HG02571 (cell line): ENCODE results near the gene AADACL4.
"Not testable (repeated sequence)": the region's sequence is repeated elsewhere in the genome, so short reads cannot be mapped to it uniquely, and the experiment has no call there.

ENCODE experiments used
- ATAC-seq: cut with Tn5 transposase; IDR thresholded peaks from one replicate; pipeline ENCODE4 v1.9.1; 2021; ENCODE audit warnings: mild to moderate bottlenecking, moderate library complexity; ENCODE audit not compliant: unreplicated experiment

AADACL4 gene

DNA sequence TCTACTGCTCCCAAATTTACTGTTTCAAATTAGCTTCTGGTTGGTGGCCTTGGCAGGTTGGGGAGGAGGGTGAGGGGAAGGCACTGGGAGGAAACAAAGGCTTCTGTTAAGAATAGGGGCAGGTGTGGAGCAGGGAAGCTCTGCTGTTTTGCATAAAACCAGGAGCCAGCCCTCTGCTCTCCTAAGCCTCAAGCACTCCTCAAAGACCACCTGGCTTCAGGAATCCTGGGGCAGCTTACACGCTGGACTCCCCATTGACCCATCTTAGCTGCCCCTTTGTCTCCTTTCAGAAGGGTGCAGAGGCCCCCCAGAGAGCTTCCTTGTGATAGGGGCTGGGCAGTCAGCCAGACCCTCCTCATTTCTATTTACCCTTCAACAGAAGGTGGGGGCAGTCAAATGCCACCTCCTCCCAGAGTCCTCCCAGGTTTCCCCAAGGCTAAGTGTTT is 14.4 kb upstream of the AADACL4 start:
- no peak for ATAC-seq

DNA sequence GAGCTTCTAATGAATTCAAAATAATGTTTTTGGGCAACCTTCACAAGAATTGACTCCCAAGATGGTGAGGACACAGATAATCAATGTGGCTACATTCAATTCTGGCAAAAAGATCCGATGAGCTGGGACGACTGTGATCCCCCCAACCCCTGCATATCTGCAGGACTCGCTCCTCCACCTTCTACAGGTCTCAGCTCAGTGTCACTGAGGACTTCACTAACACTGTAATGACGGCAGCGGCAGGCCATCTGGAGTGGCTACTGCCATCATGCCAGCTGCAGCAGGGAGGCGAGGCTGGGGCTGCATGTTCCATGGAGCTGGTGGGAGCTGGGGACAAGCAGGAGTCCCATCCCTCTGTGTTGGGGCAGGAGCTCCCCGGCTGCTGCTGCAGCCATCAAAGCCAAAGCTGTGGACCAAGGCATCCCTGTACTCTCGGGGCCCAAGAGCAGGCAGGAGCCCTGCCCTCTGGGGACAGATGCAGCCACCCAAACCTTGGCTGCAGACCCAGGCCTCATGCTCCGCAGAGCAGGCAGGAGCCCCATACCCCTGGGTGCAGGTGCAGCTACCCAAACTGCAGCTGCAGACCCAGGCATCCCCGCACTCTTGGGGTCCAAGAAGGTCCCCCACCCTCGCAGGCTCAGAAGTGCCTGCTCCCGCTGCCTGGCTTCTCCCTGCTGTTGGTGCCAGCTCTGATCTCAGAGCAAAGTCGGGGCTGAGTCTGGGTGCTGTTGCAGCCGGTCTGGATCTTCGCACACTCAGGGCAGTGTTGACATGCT is 13.7 kb upstream of the AADACL4 start:
- ATAC-seq = no peak

DNA sequence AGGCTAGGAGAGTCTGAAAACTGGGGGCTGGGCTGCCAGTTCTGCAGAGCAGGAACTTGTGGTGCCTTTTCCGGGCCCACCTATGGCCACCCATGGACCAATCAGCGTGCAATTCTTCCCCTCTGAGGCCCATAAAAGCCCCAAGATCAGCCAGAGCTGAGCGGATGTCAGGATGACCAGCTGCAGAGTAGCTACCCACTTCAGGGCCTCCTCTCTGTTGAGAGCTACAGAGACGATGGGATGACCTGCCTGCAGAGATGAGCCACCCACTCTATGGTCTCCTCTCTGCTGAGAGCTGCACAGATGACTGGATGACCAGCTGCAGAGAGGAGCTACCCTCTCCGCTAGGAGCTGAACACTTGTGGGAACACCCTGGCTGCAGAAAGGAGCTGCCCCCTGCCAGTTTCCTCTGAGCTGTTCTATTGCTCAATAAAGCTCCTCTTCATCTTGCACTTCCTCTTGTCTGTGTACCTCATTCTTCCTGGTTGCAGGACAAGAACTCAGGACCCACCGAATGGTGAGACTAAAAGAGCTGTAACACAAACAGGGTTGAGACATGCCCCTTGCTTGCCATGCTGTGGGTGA is 12.8 kb upstream of the AADACL4 start:
- no peak for ATAC-seq

DNA sequence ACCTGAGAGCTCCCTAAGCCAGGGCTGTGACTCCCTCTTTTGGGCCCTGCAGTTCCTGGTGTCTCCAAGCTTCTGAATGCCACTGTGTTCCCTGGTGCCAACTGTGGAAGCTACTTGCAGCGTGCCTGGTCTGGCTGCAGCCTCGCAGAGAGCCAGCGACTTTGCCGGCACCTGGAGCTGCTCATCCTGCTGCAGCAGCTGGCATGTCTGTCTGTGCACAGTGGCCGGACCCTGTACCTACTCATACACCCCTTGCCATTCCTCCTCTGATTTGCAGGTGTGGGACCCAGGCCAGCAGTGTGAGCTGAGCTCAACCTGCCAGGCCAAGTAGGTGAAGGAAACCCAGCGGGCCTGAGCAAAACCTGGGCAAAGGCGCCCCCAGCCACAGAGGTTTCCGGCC is 12.3 kb upstream of the AADACL4 start:
- no peak for ATAC-seq

DNA sequence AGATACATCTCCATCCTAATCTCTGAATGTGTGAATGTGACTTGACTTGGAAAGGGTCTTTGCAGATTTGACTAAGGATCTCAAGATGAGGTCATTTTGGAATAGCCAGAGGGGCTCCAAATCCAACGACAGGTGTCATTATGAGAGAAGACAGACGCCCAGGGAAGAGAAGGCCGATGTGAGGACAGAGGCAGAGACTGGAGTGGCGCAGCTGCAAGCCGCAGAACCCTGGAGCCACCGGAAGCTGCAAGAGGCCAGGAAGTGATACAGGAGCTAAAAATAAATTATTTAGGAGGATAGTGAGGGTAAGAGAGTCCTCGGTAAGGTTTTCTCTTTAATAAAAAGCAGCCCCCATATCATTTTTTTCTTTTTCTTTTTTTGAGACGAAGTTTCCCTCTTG is 9.7 kb upstream of the AADACL4 start:
- ATAC-seq = no peak

DNA sequence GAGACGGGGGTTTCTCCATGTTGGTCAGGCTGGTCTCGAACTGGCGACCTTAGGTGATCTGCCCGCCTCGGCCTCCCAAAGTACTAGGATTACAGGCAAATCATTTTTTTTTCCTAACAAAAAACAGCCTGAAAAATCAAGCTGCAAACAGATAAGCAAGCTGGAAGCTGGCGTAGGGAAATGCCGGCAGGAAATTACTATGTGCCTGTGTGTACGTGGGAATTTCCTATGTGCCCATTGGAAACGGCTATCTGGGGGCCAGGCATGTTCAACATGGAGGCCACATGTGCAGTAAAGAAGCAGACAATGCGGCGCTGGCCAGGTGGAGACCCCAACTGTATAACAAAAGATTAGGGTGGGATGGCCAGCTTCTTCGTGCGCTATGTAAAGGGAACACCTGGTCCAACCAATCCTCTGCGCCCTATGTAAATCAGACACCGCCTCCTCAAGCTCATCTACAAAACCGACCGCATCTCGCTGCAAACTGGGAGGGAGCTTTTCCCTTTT is 9.1 kb upstream of the AADACL4 start:
- no peak for ATAC-seq

DNA sequence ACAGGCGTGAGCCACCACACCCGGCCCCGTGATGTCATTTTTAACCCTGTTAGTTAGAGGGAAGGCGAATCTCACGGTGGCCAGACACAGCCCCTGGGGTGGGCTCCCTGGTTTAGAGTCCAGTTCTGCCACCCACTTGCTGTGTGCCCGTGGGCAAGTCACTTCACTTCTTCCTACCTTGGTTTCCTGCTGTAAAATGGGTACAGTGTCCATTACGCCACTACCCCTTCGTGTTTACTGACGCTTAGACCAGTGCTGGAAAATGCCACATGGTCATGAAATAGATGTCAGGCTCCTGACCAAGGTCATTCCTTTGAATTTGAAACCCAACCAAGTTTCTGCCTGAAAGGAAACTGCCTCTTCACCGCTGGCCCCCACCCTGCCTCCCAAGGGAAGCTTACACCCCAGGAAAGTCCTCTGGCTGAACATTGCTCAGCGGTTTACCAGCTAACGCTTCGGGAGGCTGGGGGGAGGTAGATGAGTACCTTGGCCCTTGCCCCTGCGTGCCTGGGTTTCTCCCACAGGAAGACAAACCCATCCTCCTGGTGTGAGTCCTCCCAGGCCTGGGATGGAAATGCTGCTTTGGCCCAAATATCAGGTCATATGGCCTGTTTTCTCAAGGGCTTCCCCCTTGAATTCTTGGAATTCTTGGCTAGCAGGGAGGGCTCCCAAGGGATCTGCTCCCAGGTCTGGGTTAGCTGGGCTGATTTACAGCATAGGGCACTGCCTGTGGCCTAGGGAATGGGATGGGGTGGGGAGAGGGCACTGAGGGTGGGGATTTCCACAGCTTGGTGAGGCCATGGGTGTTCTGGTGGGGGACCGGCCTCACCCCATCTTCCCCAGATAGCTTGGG is 7.6 kb upstream of the AADACL4 start:
- no peak for ATAC-seq

DNA sequence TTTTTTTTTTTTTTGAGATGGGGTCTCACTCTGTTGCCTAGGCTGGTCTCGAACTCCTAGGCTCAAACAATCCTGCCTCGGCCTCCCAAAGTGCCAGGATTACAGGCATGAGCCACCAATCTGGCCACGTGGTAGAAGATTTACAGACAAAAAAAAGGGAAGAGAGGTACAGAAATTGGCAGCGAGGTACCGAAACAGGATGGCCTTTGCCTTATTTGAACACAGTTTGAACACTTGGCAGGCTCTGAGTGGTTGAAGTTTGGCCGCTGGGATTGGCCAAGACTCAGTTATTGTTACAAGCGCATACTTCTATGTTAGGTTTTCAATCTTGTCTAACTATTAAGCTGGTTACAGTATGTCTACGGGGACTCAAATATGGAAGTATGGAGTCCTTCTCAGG is 6.2 kb upstream of the AADACL4 start:
- no peak for ATAC-seq

DNA sequence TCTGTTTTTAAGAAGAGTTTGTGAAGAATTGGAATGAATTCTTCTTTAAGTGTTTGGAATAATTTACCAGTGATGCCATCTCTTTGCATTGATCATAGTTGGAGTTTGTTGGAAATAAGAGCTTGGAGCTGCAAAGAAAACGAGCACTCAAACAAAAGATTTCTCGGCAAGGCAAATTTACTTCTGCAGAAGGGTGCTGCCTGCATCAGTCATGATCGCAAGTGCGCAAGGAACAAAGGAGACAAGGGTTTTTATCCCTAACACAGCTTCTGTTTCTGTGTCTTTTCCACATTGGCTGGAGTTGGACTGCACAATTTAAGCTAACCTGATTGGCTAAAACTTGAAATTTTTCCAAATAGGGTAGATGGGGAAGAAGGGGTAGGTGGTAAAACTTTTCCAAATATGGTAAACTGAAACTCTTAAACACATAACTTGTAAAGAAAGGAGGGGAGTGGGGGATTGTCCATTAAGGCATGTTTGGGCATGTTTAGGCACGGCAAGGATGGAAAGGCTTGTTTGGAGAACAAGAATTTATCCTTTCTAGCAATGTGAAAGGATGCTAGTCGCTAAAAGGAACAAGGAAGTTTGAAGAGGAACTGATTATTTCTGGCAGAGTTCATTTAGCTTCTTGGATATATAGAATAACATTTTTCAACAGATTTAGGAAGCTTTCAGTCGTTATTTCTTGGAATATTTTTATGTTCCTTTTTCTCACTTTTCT is 3.5 kb upstream of the AADACL4 start:
- no peak for ATAC-seq

DNA sequence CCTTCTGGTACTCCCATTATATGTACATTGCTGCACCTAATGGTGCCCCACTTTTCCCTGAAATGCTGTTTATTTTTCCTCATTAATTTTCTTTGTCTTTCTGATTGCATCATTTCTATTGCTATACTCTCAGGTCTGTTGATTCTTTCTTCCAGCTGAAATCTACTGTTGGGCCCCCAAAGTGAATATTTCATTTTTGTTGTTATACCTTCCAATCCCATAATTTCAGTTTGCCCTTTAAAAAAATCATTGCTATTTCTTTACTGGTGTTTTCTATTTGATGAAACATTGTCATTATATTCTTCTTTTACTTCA is 3.0 kb upstream of the AADACL4 start:
- ATAC-seq = no peak

DNA sequence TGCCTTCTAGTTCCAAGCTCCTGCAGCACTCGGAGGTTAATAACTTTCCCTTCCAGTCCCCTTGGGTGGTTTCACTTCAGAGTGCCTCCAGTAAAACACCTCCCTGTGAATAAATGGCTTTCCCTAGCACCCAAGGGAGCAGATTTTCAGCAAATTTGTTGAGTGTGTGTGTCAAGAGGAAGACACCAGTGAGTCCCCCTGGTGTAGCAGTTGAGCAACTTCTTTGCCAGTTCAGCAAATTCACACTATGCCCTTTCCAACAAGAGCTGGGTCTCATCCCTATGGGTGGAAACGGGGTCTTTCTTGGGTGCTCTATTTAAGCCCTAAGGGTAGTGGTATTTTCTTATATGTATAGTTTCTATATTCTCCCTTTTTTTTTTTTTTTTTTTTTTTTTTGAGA is 806 bp upstream of the AADACL4 start:
- ATAC-seq = no peak

DNA sequence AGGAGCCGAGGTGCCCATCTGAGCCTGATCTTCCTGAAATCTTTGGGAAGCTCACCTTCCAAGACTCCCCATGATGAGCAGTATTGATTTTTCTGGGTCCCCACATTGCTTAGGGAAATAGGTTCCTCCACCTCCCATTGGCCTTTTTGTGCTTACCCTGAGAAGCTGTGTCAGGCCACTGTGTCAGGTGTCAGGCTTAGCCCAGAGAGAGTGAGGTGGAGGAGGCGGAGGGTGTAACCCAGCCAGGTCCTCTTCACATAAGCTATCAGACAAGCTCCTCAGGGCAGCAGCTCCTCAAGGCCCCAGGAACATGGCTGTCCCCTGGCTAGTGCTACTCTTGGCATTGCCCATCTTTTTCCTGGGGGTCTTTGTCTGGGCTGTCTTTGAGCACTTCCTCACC is 352 bp downstream of the AADACL4 start:
- ATAC-seq = no peak

DNA sequence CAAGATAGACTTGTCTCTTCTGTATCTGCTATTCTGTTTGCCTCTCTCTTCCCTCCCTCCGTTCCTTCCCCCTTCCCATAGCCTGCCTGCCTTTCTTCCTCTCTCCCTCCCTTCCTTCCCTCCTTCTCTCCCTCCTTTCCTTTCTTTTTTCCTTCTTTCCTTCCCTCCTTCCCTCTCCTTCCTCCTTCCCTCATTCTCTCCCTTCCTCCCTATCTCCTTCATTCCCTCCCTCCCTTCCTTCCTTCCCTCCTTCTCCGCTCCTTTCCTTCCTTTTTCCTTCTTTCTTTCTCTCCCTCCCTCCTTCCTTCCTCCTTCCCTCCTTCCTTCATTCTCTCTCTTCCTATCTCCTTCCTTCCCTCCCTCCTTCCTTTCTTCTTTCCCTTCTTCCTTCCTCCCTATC is 944 bp downstream of the AADACL4 start:
- no peak for ATAC-seq

DNA sequence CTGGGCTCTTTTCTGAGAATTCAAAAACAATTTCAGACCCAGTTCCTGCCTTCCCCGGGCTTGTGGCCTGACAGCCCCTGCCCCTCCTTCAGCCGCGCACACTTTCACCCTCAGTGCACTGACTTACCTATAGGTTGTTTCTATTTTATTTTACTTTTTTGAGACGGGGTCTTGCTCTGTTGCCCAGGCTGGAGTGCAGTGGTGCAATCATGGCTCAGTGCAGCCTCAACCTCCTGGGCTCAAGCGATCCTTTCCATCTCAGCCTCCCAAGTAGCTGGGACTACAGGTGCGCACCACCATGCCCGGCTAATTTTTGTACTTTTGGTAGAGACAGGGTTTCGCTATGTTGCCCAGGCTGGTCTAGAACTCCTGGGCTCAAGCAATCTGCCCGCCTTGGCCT is 1.5 kb downstream of the AADACL4 start:
- not testable (repeated sequence) for ATAC-seq

DNA sequence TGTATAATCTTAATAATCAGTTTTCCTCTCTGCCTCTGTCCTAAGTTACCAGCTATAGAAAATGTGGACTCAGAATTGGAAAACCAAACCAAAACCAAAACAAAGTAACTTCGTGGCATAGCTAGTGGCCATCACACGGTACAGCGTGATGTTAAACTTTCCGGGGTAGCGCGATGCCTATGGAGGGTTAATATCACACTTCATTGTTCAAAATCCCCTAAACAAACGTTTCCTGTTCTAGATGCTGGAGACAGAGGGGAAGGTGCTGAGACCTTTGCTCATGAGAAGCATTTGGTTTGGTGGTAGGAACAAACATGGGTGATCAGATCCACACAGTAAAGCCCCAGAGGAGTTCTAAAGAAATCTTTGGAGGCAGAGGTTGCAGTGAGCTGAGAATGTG is 4.9 kb downstream of the AADACL4 start:
- ATAC-seq = no peak

DNA sequence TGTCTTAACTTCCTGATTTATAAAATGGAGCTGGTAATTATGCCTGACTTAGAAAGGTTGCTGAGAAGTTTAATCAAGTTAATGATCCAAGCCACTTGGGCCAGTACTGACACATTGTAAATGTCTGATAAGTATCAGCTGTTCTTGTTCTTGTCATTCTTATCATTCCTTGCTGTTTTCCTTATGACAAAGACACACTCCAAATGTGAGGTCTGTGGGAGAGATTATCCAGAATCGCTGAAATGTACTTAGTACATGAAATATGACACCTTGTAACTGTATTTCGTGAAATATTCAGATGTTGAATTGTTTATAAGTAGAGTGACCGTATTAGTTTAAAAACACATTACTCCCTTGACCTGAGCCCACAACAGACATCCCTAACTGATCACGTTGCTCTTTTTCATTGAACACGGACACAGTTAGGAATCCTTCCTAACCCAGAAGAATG is 6.1 kb downstream of the AADACL4 start:
- ATAC-seq = no peak

DNA sequence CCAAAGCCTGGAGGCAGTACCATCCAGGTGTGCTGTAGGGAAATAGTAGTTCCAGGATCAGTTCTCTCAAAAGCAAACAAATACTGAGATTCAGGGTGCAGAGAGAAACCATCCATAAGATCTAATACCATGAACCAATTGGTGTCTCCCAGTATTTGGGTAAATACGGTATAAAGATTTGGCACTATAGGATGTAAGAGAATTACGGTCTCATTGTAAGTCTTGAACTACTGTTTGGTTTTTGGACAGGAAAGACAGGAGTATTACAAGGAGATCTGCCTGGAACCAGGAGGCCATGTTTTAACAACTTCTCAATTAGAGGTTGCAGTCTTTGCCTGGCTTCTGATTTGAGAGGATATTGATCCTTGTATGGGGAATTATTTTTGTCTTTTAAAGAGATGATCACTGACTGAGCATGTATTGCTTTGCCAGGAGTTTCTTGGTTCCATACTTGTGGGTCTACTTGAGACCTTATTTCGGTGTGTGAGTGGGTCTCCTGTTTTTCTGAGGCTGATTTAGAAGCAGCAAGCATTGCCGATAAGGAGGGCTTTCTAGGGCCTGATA is 10.2 kb downstream of the AADACL4 start:
- ATAC-seq = no peak

DNA sequence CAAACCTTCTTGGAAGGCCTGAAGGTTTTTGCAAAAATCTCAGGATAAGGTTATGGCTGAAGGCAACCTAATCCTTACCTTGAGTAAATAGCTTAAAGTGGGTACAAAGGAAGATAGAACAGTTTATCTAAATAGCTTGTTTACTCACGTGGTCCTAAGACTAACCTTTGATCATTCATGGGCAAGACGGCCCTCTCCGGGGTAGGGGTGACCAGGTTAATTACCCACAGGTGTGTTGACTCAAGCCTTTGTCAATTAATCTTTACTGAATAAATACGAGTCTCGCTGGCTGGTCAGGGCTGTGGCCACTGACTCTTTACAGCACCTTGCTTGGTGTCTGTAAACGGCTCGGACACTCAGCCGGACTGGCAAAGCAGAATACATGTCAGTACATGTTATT is 10.8 kb downstream of the AADACL4 start:
- no peak for ATAC-seq

DNA sequence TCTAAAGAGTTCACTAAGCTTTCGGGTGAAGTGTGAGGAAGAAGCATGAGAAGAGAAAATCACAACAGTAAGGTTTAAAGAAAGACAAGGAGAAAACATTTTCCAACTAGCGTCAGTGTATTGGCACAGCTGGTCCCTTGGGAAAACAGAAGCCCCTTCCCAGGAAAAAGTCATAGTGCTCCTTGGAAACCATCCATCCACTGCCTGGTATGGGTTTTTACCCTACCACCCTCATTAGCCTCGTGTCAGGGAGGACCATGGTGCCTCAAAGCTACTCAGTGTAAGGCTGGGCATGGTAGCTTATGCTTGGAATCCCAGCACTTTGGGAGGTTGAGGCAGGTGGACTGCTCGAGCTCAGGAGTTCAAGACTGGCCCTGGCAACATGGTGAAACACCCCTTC is 12.7 kb downstream of the AADACL4 start:
- no peak for ATAC-seq

DNA sequence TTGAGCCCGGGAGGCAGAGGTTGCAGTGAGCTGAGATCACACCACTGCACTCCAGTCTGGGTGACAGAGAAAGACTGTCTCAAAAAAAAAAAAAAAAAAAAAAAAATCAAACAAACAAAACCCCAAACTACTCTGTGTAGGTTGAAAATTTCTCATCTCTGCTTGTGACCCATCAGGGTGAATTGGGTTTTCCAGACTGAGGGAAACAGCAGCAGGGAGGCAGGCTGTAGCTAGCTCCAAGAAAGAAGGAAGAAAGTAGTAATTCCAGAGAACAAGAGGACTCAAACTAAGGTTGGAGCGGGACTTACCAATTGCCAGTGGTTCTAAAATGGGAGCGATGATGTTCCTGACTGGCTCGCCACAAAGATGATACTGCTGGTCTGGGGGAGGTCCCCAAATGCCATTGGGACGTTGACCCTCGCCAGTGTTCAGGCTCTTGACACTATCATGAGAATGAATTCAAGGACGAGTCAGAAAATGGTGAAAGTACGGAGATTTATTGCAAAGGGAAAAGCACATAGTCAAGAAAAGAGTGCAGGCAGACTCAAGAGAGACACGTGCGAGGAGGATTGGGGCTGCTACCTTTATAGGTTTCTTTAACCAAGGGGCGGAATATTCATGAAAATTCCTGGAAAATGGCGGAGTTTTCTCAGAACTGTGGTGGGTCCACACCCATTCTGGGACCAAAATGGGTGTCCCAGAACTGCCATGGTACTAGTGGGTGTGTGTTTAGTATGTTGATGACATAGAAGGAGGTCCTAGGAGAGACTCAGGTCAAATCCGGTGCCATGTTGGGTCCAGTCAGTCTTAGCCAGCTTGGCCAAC is 13.4 kb downstream of the AADACL4 start:
- no peak for ATAC-seq
